GM18858 (cell line): ENCODE results near the gene CDC27.
"Not testable (repeated sequence)": the region's sequence is repeated elsewhere in the genome, so short reads cannot be mapped to it uniquely, and the experiment has no call there.

Source experiments
- ATAC-seq: cut with Tn5 transposase; IDR thresholded peaks from one replicate; pipeline ENCODE4 v1.9.1; 2021; ENCODE audit not compliant: unreplicated experiment

CDC27 gene

GRCh38 chr17:47073629-47074028 is 115.5 kb downstream of the CDC27 start:
- not testable (repeated sequence) for ATAC-seq

- ATAC-seq, result no peak
These were observed 116.2 kb downstream of the CDC27 start for GRCh38 chr17:47072886-47073285.

GRCh38 chr17:47071171-47071570 is 117.9 kb downstream of the CDC27 start:
- ATAC-seq, result not testable (repeated sequence)

- ATAC-seq, result not testable (repeated sequence)
These were observed 118.8 kb downstream of the CDC27 start for GRCh38 chr17:47070266-47070665.
